Renal cortical epithelial cell (primary cell): ENCODE data around the gene CREB5. TPM values are rescaled to one million over a fixed set of nuclear protein-coding genes. Genes with fewer than 3 reads are reported as not detected.
"Not testable (repeated sequence)": the region's sequence is repeated elsewhere in the genome, so short reads cannot be mapped to it uniquely, and the experiment has no call there.

Experiments used
- DNase-seq: peaks from one replicate; pipeline ENCODE4 v3.0.0-alpha.2; 2011; ENCODE audit warnings: low read depth
- total RNA-seq: library from RNA; depleted of rRNA; stranded (reverse); fragments of >200 nt; gene quantifications from 2 replicates; pipeline ENCODE4 v1.2.3, GENCODE V29; 2014

Gene CREB5
- total RNA-seq, 1 donor from 2014 or later: 14.1 TPM

- DNase-seq: no peak
Measured at GRCh38 chr7:28548416-28548815, 136.1 kb downstream of the CREB5 start.

GRCh38 chr7:28549998-28550397 lies 137.7 kb downstream of the CREB5 start:
- no peak for DNase-seq

GRCh38 chr7:28550580-28551186 lies 138.4 kb downstream of the CREB5 start:
- DNase-seq: peak; percentile 89

- peak; percentile 49 for DNase-seq
Measured at GRCh38 chr7:28551331-28551730, 139.0 kb downstream of the CREB5 start.

- not testable (repeated sequence) for DNase-seq
Measured at GRCh38 chr7:28551766-28552165, 139.4 kb downstream of the CREB5 start.

GRCh38 chr7:28554802-28555471 lies 142.6 kb downstream of the CREB5 start:
- no peak for DNase-seq

- DNase-seq: no peak
Measured at GRCh38 chr7:28556025-28556424, 143.7 kb downstream of the CREB5 start.

- no peak for DNase-seq
Measured at GRCh38 chr7:28556671-28557070, 144.4 kb downstream of the CREB5 start.

GRCh38 chr7:28558236-28558635 lies 145.9 kb downstream of the CREB5 start:
- no peak for DNase-seq

GRCh38 chr7:28560767-28561166 lies 148.4 kb downstream of the CREB5 start:
- no peak for DNase-seq

GRCh38 chr7:28564033-28564432 lies 151.7 kb downstream of the CREB5 start:
- no peak for DNase-seq

GRCh38 chr7:28564755-28565374 lies 152.5 kb downstream of the CREB5 start:
- no peak for DNase-seq

GRCh38 chr7:28565980-28566379 lies 153.7 kb downstream of the CREB5 start:
- DNase-seq: no peak

- DNase-seq: peak; percentile 96
Measured at GRCh38 chr7:28570113-28570969, 158.0 kb downstream of the CREB5 start.

GRCh38 chr7:28570970-28571288 lies 158.6 kb downstream of the CREB5 start:
- DNase-seq: peak; percentile 70

GRCh38 chr7:28571405-28571804 lies 159.1 kb downstream of the CREB5 start:
- no peak for DNase-seq

GRCh38 chr7:28572321-28573058 lies 160.2 kb downstream of the CREB5 start:
- DNase-seq: peak; percentile 29

- DNase-seq: peak; percentile 67
Measured at GRCh38 chr7:28573059-28573553, 160.8 kb downstream of the CREB5 start.

- peak; percentile 49 for DNase-seq
Measured at GRCh38 chr7:28573651-28574301, 161.5 kb downstream of the CREB5 start.

- DNase-seq: peak; percentile 70
Measured at GRCh38 chr7:28575241-28575643, 162.9 kb downstream of the CREB5 start.

- no peak for DNase-seq
Measured at GRCh38 chr7:28576656-28577055, 164.3 kb downstream of the CREB5 start.
